AG10803 (cell line): Measurements from ENCODE around the gene FAHD2A.
A peak's percentile ranks its signal among the peaks of the same experiment; 100 is the strongest.

Experiments used
- DNase-seq: peaks from one replicate; pipeline ENCODE4 v3.0.0; 2010; ENCODE audit warnings: low read depth
- H3K4me3 ChIP-seq: 2 replicates; pipeline ENCODE4 v1.5.1; 2011; ENCODE audit warnings: mild to moderate bottlenecking, low read length, control low read depth
- TF ChIP-seq, protein P1 (sequence below): conservative IDR thresholded peaks from 2 replicates; pipeline ENCODE4 v1.5.1; 2011; ENCODE audit warnings: mild to moderate bottlenecking, low read length, control low read depth, inconsistent platforms

Gene FAHD2A

DNA sequence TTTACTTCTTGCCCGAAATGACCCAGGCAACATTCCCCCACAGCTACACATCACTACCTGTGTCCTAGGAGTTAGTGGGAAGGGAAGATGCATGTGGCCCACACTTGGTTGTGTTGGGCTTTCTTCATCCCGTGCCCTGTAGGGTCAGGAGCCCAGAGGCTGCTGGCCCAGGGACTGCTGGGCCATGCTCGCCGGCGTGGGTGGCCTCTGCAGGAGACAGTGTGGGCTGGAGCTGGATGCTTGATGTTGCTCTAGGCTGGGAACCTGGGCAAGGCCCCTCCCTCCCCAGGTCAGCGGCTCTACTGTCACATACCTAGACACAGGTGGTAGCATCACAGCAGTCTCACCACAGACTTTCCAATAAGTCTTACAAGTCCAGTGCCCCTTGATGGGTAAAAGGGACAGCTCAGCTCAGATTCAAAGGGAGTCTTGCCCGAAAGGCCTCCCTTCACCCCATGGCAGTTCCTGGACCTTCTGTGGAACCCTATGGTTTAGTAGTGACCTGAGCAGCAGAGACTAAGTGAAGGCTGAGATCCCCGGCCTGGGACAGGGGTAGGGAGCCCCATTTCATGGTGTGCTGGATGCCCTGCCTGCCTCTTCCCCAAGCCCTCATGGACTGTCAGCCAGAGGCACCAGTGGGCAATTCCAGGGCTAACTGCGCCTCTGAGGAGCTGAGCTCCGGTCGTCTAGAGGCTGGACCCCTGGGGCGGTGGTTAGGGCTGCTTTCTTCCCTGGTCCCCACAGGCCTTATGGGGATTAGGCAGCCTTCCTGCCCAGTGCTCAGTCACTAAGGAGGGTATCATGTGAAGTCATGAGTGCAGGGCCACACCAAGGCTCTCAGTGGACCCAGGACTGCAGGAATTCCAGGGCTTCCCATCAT, 45.4 kb upstream of the FAHD2A start:
- no peak for DNase-seq
- TF ChIP-seq, protein P1, sequence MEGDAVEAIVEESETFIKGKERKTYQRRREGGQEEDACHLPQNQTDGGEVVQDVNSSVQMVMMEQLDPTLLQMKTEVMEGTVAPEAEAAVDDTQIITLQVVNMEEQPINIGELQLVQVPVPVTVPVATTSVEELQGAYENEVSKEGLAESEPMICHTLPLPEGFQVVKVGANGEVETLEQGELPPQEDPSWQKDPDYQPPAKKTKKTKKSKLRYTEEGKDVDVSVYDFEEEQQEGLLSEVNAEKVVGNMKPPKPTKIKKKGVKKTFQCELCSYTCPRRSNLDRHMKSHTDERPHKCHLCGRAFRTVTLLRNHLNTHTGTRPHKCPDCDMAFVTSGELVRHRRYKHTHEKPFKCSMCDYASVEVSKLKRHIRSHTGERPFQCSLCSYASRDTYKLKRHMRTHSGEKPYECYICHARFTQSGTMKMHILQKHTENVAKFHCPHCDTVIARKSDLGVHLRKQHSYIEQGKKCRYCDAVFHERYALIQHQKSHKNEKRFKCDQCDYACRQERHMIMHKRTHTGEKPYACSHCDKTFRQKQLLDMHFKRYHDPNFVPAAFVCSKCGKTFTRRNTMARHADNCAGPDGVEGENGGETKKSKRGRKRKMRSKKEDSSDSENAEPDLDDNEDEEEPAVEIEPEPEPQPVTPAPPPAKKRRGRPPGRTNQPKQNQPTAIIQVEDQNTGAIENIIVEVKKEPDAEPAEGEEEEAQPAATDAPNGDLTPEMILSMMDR = no peak
- no peak overlapping the region for H3K4me3 ChIP-seq

- TF ChIP-seq, protein P1 = no peak
- no peak overlapping the region for H3K4me3 ChIP-seq
- DNase-seq = no peak
Observed at GRCh38 chr2:95357717-95358280, 44.7 kb upstream of the FAHD2A start.

DNA sequence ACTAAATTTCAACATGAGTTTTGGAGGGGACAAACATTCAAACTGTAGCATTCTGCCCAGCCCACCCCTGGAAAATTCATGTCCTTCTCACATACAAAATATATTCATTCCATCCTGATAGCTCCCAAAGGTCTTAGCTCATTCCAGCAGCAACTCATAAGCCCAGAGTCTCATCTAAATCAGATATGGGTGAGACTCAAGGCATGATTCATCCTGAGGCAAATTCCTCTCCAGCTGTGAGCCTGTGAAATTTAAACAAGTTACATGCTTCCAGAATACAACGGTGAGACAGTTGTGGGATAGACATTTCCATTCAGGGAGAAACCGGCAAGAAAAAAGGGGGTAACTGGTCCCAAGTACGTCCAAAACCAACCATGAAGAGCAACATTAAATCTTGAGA, 43.5 kb upstream of the FAHD2A start:
- H3K4me3 ChIP-seq = no peak overlapping the region
- DNase-seq = peak; percentile 77
- TF ChIP-seq, protein P1 = no peak

- no peak for DNase-seq
- TF ChIP-seq, protein P1 = no peak
- no peak overlapping the region for H3K4me3 ChIP-seq
Observed at GRCh38 chr2:95359501-95359930, 43.0 kb upstream of the FAHD2A start.

GRCh38 chr2:95361216-95361980, 41.1 kb upstream of the FAHD2A start:
- TF ChIP-seq, protein P1 = no peak
- no peak for DNase-seq

DNA sequence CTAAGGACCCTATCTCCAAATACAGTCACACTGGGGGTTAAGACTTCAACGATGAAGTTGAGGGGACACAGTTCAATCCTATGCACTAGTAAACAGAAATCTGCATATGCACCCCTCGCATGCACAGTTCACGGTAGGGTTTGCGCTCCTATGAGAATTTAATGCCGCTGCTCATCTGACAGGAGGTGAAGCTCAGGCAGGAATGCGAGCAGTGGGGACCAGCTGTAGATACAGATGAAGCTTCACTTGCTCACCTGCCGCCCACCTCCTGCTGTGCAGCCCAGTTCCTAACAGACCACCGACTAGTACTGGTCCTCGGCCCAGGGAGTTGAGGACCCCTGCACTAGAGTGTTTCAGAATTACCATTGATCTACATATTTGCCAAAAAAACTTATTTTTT, 40.0 kb upstream of the FAHD2A start:
- no peak for DNase-seq
- TF ChIP-seq, protein P1 = no peak
- H3K4me3 ChIP-seq = no peak overlapping the region

More at GRCh38 chr2:95361216-95361980, 41.1 kb upstream of the FAHD2A start:
- no peak overlapping the region for H3K4me3 ChIP-seq
